Measurements from ENCODE around the gene PRR14.

GRCh38 chr16:30623536-30624283, 27.1 kb upstream of the PRR14 start:
- TF ChIP-seq, protein P1, sequence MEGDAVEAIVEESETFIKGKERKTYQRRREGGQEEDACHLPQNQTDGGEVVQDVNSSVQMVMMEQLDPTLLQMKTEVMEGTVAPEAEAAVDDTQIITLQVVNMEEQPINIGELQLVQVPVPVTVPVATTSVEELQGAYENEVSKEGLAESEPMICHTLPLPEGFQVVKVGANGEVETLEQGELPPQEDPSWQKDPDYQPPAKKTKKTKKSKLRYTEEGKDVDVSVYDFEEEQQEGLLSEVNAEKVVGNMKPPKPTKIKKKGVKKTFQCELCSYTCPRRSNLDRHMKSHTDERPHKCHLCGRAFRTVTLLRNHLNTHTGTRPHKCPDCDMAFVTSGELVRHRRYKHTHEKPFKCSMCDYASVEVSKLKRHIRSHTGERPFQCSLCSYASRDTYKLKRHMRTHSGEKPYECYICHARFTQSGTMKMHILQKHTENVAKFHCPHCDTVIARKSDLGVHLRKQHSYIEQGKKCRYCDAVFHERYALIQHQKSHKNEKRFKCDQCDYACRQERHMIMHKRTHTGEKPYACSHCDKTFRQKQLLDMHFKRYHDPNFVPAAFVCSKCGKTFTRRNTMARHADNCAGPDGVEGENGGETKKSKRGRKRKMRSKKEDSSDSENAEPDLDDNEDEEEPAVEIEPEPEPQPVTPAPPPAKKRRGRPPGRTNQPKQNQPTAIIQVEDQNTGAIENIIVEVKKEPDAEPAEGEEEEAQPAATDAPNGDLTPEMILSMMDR (conservative IDR thresholded peaks at IDR 0.05 in 1 of 2, IDR thresholded peaks at IDR 0.05 in 1 of 2; ENCODE audit: low read depth in 1 of 2, low read length in 2 of 2) = no peak
- no peak for TF ChIP-seq EZH2 (IDR thresholded peaks at IDR 0.05; ENCODE audit: low read length, missing control alignments)

Measured in fibroblast of lung (primary cell).